GM12874 (cell line): ENCODE results near the gene RNF112.

Source experiments
- CTCF ChIP-seq: IDR thresholded peaks from 2 replicates; pipeline ENCODE4 v1.5.1; 2011; ENCODE audit warnings: low read depth, mild to moderate bottlenecking, control low read depth, low read length, moderate library complexity; ENCODE audit not compliant: insufficient read depth

The RNF112 gene

GRCh38 chr17:19407601-19408345, 3.3 kb upstream of the RNF112 start:
- TF ChIP-seq CTCF, result no peak

- no peak for TF ChIP-seq CTCF
Measured at GRCh38 chr17:19408346-19408710, 2.7 kb upstream of the RNF112 start.

GRCh38 chr17:19409066-19409465, 2.0 kb upstream of the RNF112 start:
- no peak for TF ChIP-seq CTCF

GRCh38 chr17:19409509-19409908, 1.5 kb upstream of the RNF112 start:
- TF ChIP-seq CTCF, result no peak

GRCh38 chr17:19410091-19410490, 941 bp upstream of the RNF112 start:
- TF ChIP-seq CTCF, result no peak

- no peak for TF ChIP-seq CTCF
Measured at GRCh38 chr17:19411631-19412030, 599 bp downstream of the RNF112 start.

- TF ChIP-seq CTCF, result no peak
Measured at GRCh38 chr17:19412510-19412909, 1.5 kb downstream of the RNF112 start.
